Thoracic aorta (tissue), 2 donors: ENCODE measurements around the gene DEDD. TPM values are rescaled to one million over a fixed set of nuclear protein-coding genes. Genes with fewer than 3 reads are reported as not detected.

ENCODE experiments used
- ATAC-seq: fragments of 150-250 bp; one replicate; pipeline ENCODE4 v1.8.0; 2017; ENCODE audit warnings: low read depth; ENCODE audit not compliant: insufficient number of reproducible peaks, low FRiP score
- DNase-seq: peaks from one replicate; pipeline ENCODE4 v3.0.0-alpha.2; 2020; ENCODE audit warnings: low spot score
- H3K27ac ChIP-seq, 2 donors: fragments of 200-600 bp; sonication (generic); 1 replicate in 1 of 2; 2 replicates in 1 of 2; pipeline ENCODE4 v1.5.1; 2016; ENCODE audit warnings: mild to moderate bottlenecking in 2 of 2, moderate library complexity in 2 of 2
- H3K27me3 ChIP-seq: fragments of 200-600 bp; sonication (generic); replicated peaks from 2 replicates; pipeline ENCODE4 v1.6.0; 2016; ENCODE audit warnings: mild to moderate bottlenecking; ENCODE audit not compliant: insufficient read depth
- H3K36me3 ChIP-seq: fragments of 200-600 bp; sonication (generic); one replicate; pipeline ENCODE4 v1.5.1; 2016
- H3K4me1 ChIP-seq, 2 donors: fragments of 200-600 bp; sonication (generic); 1 replicate in 1 of 2; 2 replicates in 1 of 2; pipeline versions ENCODE4 v1.5.1 to v1.6.0; 2016; ENCODE audit warnings: low read depth in 2 of 2, mild to moderate bottlenecking in 1 of 2; ENCODE audit not compliant: control insufficient read depth in 1 of 2
- H3K4me3 ChIP-seq: fragments of 200-600 bp; sonication (generic); 2 replicates; pipeline ENCODE4 v1.5.1; 2016; ENCODE audit warnings: mild to moderate bottlenecking
- H3K9me3 ChIP-seq: fragments of 200-600 bp; sonication (generic); 2 replicates; pipeline ENCODE4 v1.5.1; 2016
- total RNA-seq, 2 donors: library from RNA; depleted of rRNA; stranded (reverse); fragments of >200 nt; gene quantifications; one replicate each; pipeline versions ENCODE4 v1.1.0 to v1.2.3, GENCODE V29; 2016
- TF ChIP-seq, protein P1 (sequence below): fragments of 200-600 bp; sonication (generic); IDR thresholded peaks from one replicate; pipeline ENCODE4 v1.5.1; 2019; ENCODE audit warnings: antibody characterized with exemption

Gene DEDD
- total RNA-seq, 2 donors from 2014 or later = 30.7 to 34.3 TPM

DNA sequence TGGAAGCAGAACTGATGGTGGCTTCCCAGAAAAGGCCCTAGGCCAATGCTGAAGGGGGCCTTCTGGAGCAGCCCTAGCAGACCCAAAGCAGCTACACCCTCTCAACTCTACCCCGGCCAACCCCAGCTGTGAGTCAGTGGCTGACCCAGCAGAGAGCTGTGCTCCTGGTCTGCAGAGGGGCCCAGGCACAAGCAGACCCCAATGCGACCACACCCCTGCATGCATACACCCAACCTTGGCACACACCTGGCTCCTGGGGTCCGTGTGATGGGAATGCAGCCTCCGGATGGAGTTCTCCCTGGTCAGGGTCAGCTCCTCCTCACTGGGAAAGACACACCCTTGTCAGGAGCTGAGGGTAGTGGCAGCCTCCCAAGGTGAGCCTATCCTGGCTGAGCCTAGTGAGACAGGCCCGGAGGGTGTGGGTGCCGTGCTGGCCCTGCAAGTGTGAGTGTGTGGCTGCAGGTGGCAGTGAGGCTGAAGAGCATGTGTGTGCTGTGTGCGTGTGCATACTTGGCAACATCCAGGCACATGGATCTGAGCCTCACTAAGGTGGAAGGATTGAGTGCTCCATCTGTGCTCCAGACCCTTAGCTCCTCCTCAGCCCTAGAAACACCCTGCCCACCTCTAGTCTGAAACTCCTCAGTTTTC is 58.9 kb downstream of the DEDD start:
- DNase-seq = no peak
- no peak for ATAC-seq
- H3K27me3 ChIP-seq = no peaks in the 10 kb centered on the region
- no peaks in the 10 kb centered on the region for H3K36me3 ChIP-seq
- no peaks in the 10 kb centered on the region for H3K9me3 ChIP-seq
- H3K4me1 ChIP-seq = no peaks in the 10 kb centered on the region
- H3K4me3 ChIP-seq = no peak overlapping the region
- H3K27ac ChIP-seq = no peak overlapping the region
- TF ChIP-seq, protein P1, sequence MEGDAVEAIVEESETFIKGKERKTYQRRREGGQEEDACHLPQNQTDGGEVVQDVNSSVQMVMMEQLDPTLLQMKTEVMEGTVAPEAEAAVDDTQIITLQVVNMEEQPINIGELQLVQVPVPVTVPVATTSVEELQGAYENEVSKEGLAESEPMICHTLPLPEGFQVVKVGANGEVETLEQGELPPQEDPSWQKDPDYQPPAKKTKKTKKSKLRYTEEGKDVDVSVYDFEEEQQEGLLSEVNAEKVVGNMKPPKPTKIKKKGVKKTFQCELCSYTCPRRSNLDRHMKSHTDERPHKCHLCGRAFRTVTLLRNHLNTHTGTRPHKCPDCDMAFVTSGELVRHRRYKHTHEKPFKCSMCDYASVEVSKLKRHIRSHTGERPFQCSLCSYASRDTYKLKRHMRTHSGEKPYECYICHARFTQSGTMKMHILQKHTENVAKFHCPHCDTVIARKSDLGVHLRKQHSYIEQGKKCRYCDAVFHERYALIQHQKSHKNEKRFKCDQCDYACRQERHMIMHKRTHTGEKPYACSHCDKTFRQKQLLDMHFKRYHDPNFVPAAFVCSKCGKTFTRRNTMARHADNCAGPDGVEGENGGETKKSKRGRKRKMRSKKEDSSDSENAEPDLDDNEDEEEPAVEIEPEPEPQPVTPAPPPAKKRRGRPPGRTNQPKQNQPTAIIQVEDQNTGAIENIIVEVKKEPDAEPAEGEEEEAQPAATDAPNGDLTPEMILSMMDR = no peak

DNA sequence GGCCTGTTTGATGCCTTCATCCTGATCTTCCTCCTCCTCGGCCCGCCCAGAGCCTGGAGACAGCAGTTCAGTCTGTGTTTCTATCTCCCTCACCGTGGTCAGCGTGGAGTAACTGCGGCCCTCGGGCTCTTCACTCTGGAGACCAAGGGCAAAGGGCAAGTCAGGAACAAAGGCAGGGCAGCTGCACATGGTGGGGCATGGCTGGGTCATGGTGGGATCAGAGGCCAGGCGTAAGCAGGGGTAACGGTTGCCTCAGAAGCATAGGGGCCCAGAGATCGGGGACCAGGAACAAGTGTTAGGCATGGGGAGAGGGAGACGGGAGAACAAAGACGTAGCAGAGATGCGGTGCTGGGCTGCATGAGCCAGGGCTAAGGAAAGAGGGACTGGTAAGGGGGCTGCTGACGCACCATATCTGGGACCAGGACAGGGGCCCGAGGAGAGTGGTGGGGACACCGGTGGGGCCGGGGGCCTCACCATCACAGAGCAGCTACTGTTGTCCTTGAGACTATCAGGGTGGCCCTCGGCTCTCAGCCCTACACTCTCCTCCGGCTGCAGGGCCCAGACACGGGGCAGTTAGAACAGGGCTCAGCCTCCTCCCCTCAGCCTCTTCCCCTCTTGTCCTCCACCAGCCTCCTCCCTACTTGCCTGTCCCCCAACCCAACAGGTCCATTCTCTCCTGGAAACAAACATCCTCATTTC is 59.6 kb downstream of the DEDD start:
- no peak overlapping the region for H3K27ac ChIP-seq
- no peak overlapping the region for H3K4me3 ChIP-seq
- no peaks in the 10 kb centered on the region for H3K4me1 ChIP-seq
- DNase-seq (no peak), ATAC-seq (no peak)
- H3K9me3 ChIP-seq = no peaks in the 10 kb centered on the region
- TF ChIP-seq, protein P1 = no peak
- H3K27me3 ChIP-seq = no peaks in the 10 kb centered on the region
- H3K36me3 ChIP-seq = no peaks in the 10 kb centered on the region

DNA sequence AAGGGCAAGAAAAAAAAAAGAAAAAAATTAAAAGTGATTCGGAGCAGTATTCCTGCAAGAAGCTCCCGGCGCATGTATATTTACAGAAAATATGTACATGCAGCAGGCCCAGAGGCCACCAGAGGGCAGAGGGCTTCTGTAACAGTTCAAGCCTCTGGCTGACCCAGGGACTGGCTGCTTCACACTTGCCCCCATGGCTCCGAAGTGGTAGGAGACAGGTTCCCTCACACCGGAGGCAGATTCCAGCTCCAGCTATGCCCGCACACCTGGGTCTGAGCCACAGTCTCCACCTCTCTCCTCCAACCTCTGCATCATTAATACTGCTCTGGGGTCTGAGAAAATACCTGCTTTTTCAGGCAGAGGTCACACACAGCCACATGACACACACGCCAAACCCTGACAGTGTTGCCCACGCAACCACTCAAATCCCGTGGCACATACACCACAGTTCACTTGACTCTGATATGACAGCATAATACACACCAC is 60.5 kb downstream of the DEDD start:
- no peaks in the 10 kb centered on the region for H3K9me3 ChIP-seq
- no peaks in the 10 kb centered on the region for H3K36me3 ChIP-seq
- no peaks in the 10 kb centered on the region for H3K27me3 ChIP-seq
- no peak for DNase-seq
- no peak for ATAC-seq
- H3K4me3 ChIP-seq = no peak overlapping the region
- TF ChIP-seq, protein P1 = peak; percentile 32
- H3K27ac ChIP-seq = no peak overlapping the region
- H3K4me1 ChIP-seq = no peaks in the 10 kb centered on the region

Other genes with a start within 250 kb of the DEDD start
- gene ITLN1, start 247.5 kb downstream of the DEDD start, total RNA-seq = 10 to 100 TPM in 1 of 2 donors, under 1 TPM in 1; 0.56 to 51.7 TPM
- gene ITLN2, start 177.9 kb downstream of the DEDD start, total RNA-seq = 1 to 10 TPM in 1 of 2 donors, not detected in 1; 3.0 TPM
- 10 to 100 TPM; 19.1 to 20.7 TPM for gene F11R, start 111.5 kb downstream of the DEDD start, total RNA-seq
- 10 to 100 TPM; 19.9 to 34.2 TPM for gene TSTD1, start 93.7 kb downstream of the DEDD start, total RNA-seq
- 10 to 100 TPM; 57.9 to 69.4 TPM for gene USF1, start 86.7 kb downstream of the DEDD start, total RNA-seq
- 10 to 100 TPM; 16.4 to 16.9 TPM for gene ARHGAP30, start 62.8 kb downstream of the DEDD start, total RNA-seq
- under 1 TPM in 1 of 2 donors, not detected in 1; 0.14 TPM for gene NECTIN4, start 43.1 kb downstream of the DEDD start, total RNA-seq
- 1 to 10 TPM; 7.9 to 8.6 TPM for gene KLHDC9, start 34.3 kb downstream of the DEDD start, total RNA-seq
- gene PFDN2, start 14.6 kb downstream of the DEDD start, total RNA-seq = 10 to 100 TPM; 22.7 to 92.7 TPM
- gene NIT1, start 14.6 kb downstream of the DEDD start, total RNA-seq = 10 to 100 TPM; 25.3 to 42.1 TPM
- 10 to 100 TPM; 54.2 to 73.9 TPM for gene UFC1, start 21.3 kb upstream of the DEDD start, total RNA-seq
- gene USP21, start 26.8 kb upstream of the DEDD start, total RNA-seq = 10 to 100 TPM; 23.2 to 28.8 TPM
- 10 to 100 TPM; 18.2 to 33.6 TPM for gene PPOX, start 33.8 kb upstream of the DEDD start, total RNA-seq
- 100 to 1,000 TPM in 1 of 2 donors, 10 to 100 TPM in 1; 36.4 to 145 TPM for gene B4GALT3, start 44.8 kb upstream of the DEDD start, total RNA-seq
- gene ADAMTS4, start 66.4 kb upstream of the DEDD start, total RNA-seq = 100 to 1,000 TPM in 1 of 2 donors, 10 to 100 TPM in 1; 15.0 to 171 TPM
- gene NDUFS2, start 69.7 kb upstream of the DEDD start, total RNA-seq = 10 to 100 TPM; 61.5 to 63.5 TPM
- 100 to 1,000 TPM in 1 of 2 donors, 10 to 100 TPM in 1; 82.9 to 101 TPM for gene FCER1G, start 82.6 kb upstream of the DEDD start, total RNA-seq
- not detected for gene APOA2, start 91.0 kb upstream of the DEDD start, total RNA-seq
- gene TOMM40L, start 93.4 kb upstream of the DEDD start, total RNA-seq = 10 to 100 TPM; 12.8 to 13.4 TPM
- gene NR1I3, start 105.5 kb upstream of the DEDD start, total RNA-seq = not detected
- 1 to 10 TPM in 1 of 2 donors, under 1 TPM in 1; 0.68 to 1.8 TPM for gene PCP4L1, start 126.1 kb upstream of the DEDD start, total RNA-seq
- 1 to 10 TPM; 2.7 to 2.8 TPM for gene MPZ, start 177.3 kb upstream of the DEDD start, total RNA-seq
- 10 to 100 TPM; 38.9 to 95.7 TPM for gene SDHC, start 181.7 kb upstream of the DEDD start, total RNA-seq
- gene CFAP126, start 235.2 kb upstream of the DEDD start, total RNA-seq = not detected